ENCODE results near the gene FGF10. TPM values are rescaled to one million over a fixed set of nuclear protein-coding genes. Genes with fewer than 3 reads are reported as not detected.

The FGF10 gene
- total RNA-seq = not detected

GRCh38 chr5:44389090-44389822, at the start of gene FGF10:
Gene FGF10 (minus strand): TSS chr5:44389420. CDS start chr5:44388682, 738 bp downstream.

All from melanocyte of skin (primary cell).